Lung (tissue), 13 donors: Measurements from ENCODE around the gene KCTD21. TPM values are rescaled to one million over a fixed set of nuclear protein-coding genes. Genes with fewer than 3 reads are reported as not detected.

ENCODE experiments used
- ATAC-seq: fragments of 200-7000 bp; cut with Tn5 transposase; one replicate; pipeline ENCODE4 v1.9.1; 2020; ENCODE audit warnings: moderate number of reproducible peaks; ENCODE audit not compliant: insufficient read depth, low FRiP score
- DNase-seq, 3 donors: peaks; one replicate each; pipeline ENCODE4 v3.0.0-alpha.2; 2013 to 2017
- H3K27ac ChIP-seq, 2 donors: one replicate each; pipeline ENCODE4 v1.5.1; 2013; ENCODE audit warnings: mild to moderate bottlenecking in 2 of 2, moderate library complexity in 2 of 2, control low read depth in 1 of 2, inconsistent platforms in 1 of 2, low read depth in 1 of 2, low read length in 1 of 2
- H3K27me3 ChIP-seq, 3 donors: one replicate each; pipeline ENCODE4 v1.5.1; 2013; ENCODE audit warnings: low read length in 2 of 3; ENCODE audit not compliant: control insufficient read depth in 3 of 3, insufficient read depth in 3 of 3
- H3K36me3 ChIP-seq, 4 donors: one replicate each; pipeline ENCODE4 v1.5.1; 2013; ENCODE audit warnings: low read length in 4 of 4, mild to moderate bottlenecking in 1 of 4, moderate library complexity in 1 of 4; ENCODE audit not compliant: control insufficient read depth in 4 of 4, insufficient read depth in 4 of 4
- H3K4me1 ChIP-seq, 5 donors: one replicate each; pipeline ENCODE4 v1.5.1; 2013; ENCODE audit warnings: low read length in 5 of 5, mild to moderate bottlenecking in 2 of 5, moderate library complexity in 1 of 5; ENCODE audit not compliant: control insufficient read depth in 5 of 5, insufficient read depth in 5 of 5
- H3K4me3 ChIP-seq: one replicate; pipeline ENCODE4 v1.5.1; 2013; ENCODE audit warnings: mild to moderate bottlenecking, control low read depth, moderate library complexity
- H3K9ac ChIP-seq, 2 donors: one replicate each; pipeline ENCODE4 v1.5.1; 2013; ENCODE audit warnings: low read length in 2 of 2, control low read depth in 1 of 2; ENCODE audit not compliant: insufficient read depth in 1 of 2
- H3K9me3 ChIP-seq, 4 donors: one replicate each; pipeline ENCODE4 v1.5.1; 2013; ENCODE audit warnings: low read length in 3 of 4, mild to moderate bottlenecking in 1 of 4, moderate library complexity in 1 of 4; ENCODE audit not compliant: control insufficient read depth in 4 of 4, insufficient read depth in 3 of 4
- CTCF ChIP-seq: IDR thresholded peaks from 2 replicates; pipeline ENCODE4 v1.5.1; 2012; ENCODE audit warnings: mild to moderate bottlenecking; ENCODE audit errors: control extremely low read depth, extremely low read depth
- WGBS, 2 donors: extraction: QIAGEN DNeasy Blood & Tissue Kit; methylation state at CpG; one replicate each; pipeline ENCODE4 v1.1.7; 2013; 5-methylcytosine and 5-hydroxymethylcytosine counted together
- polyA plus RNA-seq, 2 donors: library from polyadenylated mRNA; stranded (reverse); fragments of 200-250 nt; gene quantifications; one replicate each; pipeline ENCODE4 v1.2.1, GENCODE V29; 2013
- small RNA-seq: library from RNA; depleted of rRNA; stranded (forward); fragments of <200 nt; gene quantifications from one replicate; pipeline ENCODE3, GENCODE V24; 2014; ENCODE audit warnings: low replicate concordance
- total RNA-seq, 2 donors: library from RNA; depleted of rRNA in 1 of 2; stranded (reverse); fragments of >200 nt in 1 of 2; gene quantifications; one replicate each; pipeline ENCODE4 v1.2.1, GENCODE V29; 2014 to 2021
- donor health status: control.
- donor health status: control.
- donor health status: Bipolar disorder and iron deficiency.
- donor health status: healthy.
- donor health status: DM: yes; HTN: yes; CAD: no.

KCTD21 gene
- total and polyA plus RNA-seq, 4 donors: 4.1 to 10.8 (median 7.5) TPM

DNA sequence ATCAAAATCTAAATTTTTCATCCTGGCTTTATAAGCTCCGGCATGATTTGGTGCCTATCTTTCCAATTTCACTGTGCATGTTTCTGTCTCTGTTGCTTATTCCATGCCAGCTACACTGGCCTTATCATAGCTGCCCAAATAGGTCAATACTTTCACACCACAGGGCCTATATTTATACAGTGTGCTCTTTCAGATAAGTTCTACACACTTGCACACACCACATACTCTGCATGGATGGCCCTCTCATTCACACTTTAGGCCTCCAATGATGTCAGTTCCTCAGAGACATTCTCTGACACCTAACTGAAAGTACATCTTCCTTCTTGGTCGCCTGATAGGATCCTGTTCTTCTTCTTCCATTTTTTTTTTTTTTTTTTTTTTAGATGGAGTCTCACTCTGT, 56.0 kb downstream of the KCTD21 start:
- no peak for TF ChIP-seq CTCF
- Histone ChIP-seq H3K4me1 (peaks cover 0 to 6% (median 0%) of the 10 kb centered on the region in 5 donors), H3K9me3 (no peaks in the 10 kb centered on the region), H3K9ac (no peak overlapping the region), H3K27me3 (no peaks in the 10 kb centered on the region), H3K27ac (no peak overlapping the region), H3K4me3 (no peak overlapping the region), H3K36me3 (peaks cover 0 to 7% (median 2%) of the 10 kb centered on the region in 4 donors)
- WGBS, 2 donors: 94 to 96% methylated on average over 2 of the region's 2 CpGs
- DNase-seq: no peak
- no peak for ATAC-seq

DNA sequence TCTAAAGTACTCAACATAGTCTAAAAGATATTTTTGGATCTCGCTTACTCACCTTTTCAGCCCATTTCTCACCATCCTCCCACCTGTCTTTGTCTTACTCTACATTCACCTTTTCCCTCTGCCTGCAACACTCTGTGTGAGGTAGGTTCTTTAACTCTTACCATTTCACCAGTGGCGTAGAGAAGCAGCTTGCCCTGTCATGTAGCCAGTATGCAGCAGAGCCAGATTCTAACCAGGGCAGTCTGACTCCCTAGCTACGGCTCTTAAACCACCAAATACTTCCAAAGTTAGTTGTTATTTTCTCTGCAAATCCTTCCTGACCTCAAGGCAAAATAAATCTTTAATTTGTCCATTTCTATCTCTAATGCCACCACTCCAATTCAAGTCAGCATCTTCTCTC, 56.5 kb downstream of the KCTD21 start:
- H3K36me3 ChIP-seq: peaks cover 0 to 6% (median 2%) of the 10 kb centered on the region in 4 donors
- WGBS, 2 donors: 66 to 84% methylated on average over 3 of the region's 3 CpGs

GRCh38 chr11:78127403-78127802, 61.0 kb downstream of the KCTD21 start:
- no peak for DNase-seq
- 96% methylated on average over 3 of the region's 3 CpGs for WGBS, 2 donors

More for the DNA sequence above, 56.5 kb downstream of the KCTD21 start:
- DNase-seq: no peak
- peaks cover 0 to 6% (median 0%) of the 10 kb centered on the region in 5 donors for H3K4me1 ChIP-seq
- no peak overlapping the region for H3K27ac ChIP-seq
- H3K4me3 ChIP-seq: no peak overlapping the region
- no peak for ATAC-seq
- H3K9ac ChIP-seq: no peak overlapping the region
- TF ChIP-seq CTCF: no peak
- no peaks in the 10 kb centered on the region for H3K27me3 ChIP-seq
- H3K9me3 ChIP-seq: no peaks in the 10 kb centered on the region

More at GRCh38 chr11:78127403-78127802, 61.0 kb downstream of the KCTD21 start:
- Histone ChIP-seq H3K9ac (no peak overlapping the region), H3K36me3 (peaks cover 3 to 10% (median 6%) of the 10 kb centered on the region in 4 donors), H3K4me3 (no peak overlapping the region), H3K4me1 (peaks cover 0 to 4% (median 0%) of the 10 kb centered on the region in 5 donors), H3K27me3 (no peaks in the 10 kb centered on the region), H3K27ac (no peak overlapping the region), H3K9me3 (no peaks in the 10 kb centered on the region)
- TF ChIP-seq CTCF: no peak
- ATAC-seq: no peak

Small RNA genes within 50 kb of the gene (small RNA-seq; reads per million reads assigned to genes)
- gene RNU6-126P: not detected

Other genes starting within 250 kb of the KCTD21 start
- 10 to 100 TPM; 29.3 to 56.2 TPM for gene INTS4, start 194.0 kb downstream of the KCTD21 start, total RNA-seq
- 10 to 100 TPM; 15.8 to 16.4 TPM for gene INTS4, start 194.0 kb downstream of the KCTD21 start, polyA plus RNA-seq
- gene KCTD14, start 165.3 kb downstream of the KCTD21 start, total RNA-seq: 10 to 100 TPM in 1 of 2 donors, 1 to 10 TPM in 1; 6.4 to 21.3 TPM
- 10 to 100 TPM; 14.8 to 24.0 TPM for gene KCTD14, start 165.3 kb downstream of the KCTD21 start, polyA plus RNA-seq
- not detected for gene THRSP, start 124.8 kb downstream of the KCTD21 start, total RNA-seq
- under 1 TPM; 0.03 to 0.12 TPM for gene THRSP, start 124.8 kb downstream of the KCTD21 start, polyA plus RNA-seq
- 100 to 1,000 TPM in 1 of 2 donors, 10 to 100 TPM in 1; 55.7 to 190 TPM for gene NDUFC2, start 108.8 kb downstream of the KCTD21 start, total RNA-seq
- gene NDUFC2, start 108.8 kb downstream of the KCTD21 start, polyA plus RNA-seq: 100 to 1,000 TPM; 160 to 182 TPM
- 10 to 100 TPM; 34.8 to 36.2 TPM for gene ALG8, start 49.0 kb downstream of the KCTD21 start, total RNA-seq
- 10 to 100 TPM; 25.1 to 62.8 TPM for gene ALG8, start 49.0 kb downstream of the KCTD21 start, polyA plus RNA-seq
- gene USP35, start 293 bp upstream of the KCTD21 start, total RNA-seq: 1 to 10 TPM; 4.9 to 9.6 TPM
- gene USP35, start 293 bp upstream of the KCTD21 start, polyA plus RNA-seq: 1 to 10 TPM; 4.9 to 6.2 TPM
- gene GAB2, start 229.2 kb upstream of the KCTD21 start, total RNA-seq: 10 to 100 TPM; 17.8 to 47.9 TPM
- 10 to 100 TPM; 18.7 to 27.5 TPM for gene GAB2, start 229.2 kb upstream of the KCTD21 start, polyA plus RNA-seq